OCI-LY1 (cell line): Measurements from ENCODE around the gene NLRP9.

Source experiments
- H2AFZ ChIP-seq: fragments of 200-600 bp; sonication (generic), shearing (Covaris generic); 2 replicates; pipeline ENCODE4 v1.6.0; 2014; ENCODE audit warnings: antibody characterized with exemption, mild to moderate bottlenecking, low read length
- H3F3A ChIP-seq: fragments of 200-600 bp; sonication (generic), shearing (Covaris generic); 2 replicates; pipeline ENCODE4 v1.6.0; 2014; ENCODE audit warnings: mild to moderate bottlenecking, antibody characterized with exemption, low read length, moderate library complexity; ENCODE audit not compliant: insufficient read depth
- H3K27ac ChIP-seq: fragments of 200-600 bp; sonication (generic); 2 replicates; pipeline ENCODE4 v1.5.1; 2014; ENCODE audit warnings: low read length, mixed run types, mild to moderate bottlenecking, low read depth; ENCODE audit not compliant: poor library complexity, severe bottlenecking
- H3K27me3 ChIP-seq: fragments of 200-600 bp; sonication (generic); 2 replicates; pipeline ENCODE4 v1.6.0; 2014; ENCODE audit warnings: antibody characterized with exemption, mild to moderate bottlenecking, low read length, moderate library complexity; ENCODE audit not compliant: insufficient read depth
- H3K36me3 ChIP-seq: fragments of 200-600 bp; sonication (generic); 2 replicates; pipeline ENCODE4 v1.6.1; 2014; ENCODE audit warnings: mild to moderate bottlenecking, antibody characterized with exemption, low read length, moderate library complexity, mixed read lengths; ENCODE audit not compliant: insufficient read depth
- H3K4me1 ChIP-seq: fragments of 200-600 bp; sonication (generic); 2 replicates; pipeline ENCODE4 v1.5.1; 2014; ENCODE audit warnings: mild to moderate bottlenecking, low read length, moderate library complexity; ENCODE audit not compliant: insufficient read depth, severe bottlenecking
- H3K4me2 ChIP-seq: fragments of 200-600 bp; sonication (generic), shearing (Covaris generic); 2 replicates; pipeline ENCODE4 v1.6.1; 2014; ENCODE audit warnings: low read length
- H3K4me3 ChIP-seq: fragments of 200-600 bp; sonication (generic); 2 replicates; pipeline ENCODE4 v1.5.1; 2014; ENCODE audit warnings: low read length, low read depth, mild to moderate bottlenecking, mixed read lengths; ENCODE audit not compliant: poor library complexity, severe bottlenecking
- H3K79me2 ChIP-seq: fragments of 200-600 bp; shearing (Covaris generic); 2 replicates; pipeline ENCODE4 v1.6.1; 2016; ENCODE audit warnings: mixed run types, low read length, mixed read lengths; ENCODE audit not compliant: insufficient read depth
- H3K9ac ChIP-seq: fragments of 200-600 bp; sonication (generic), shearing (Covaris generic); 2 replicates; pipeline ENCODE4 v1.6.1; 2014; ENCODE audit warnings: mild to moderate bottlenecking, low read length, mixed read lengths
- H3K9me2 ChIP-seq: fragments of 200-600 bp; sonication (generic), shearing (Covaris generic); 2 replicates; pipeline ENCODE4 v1.6.1; 2014; ENCODE audit warnings: low read depth, mild to moderate bottlenecking, low read length, mixed read lengths
- H3K9me3 ChIP-seq: fragments of 200-600 bp; shearing (Covaris generic); 2 replicates; pipeline ENCODE4 v1.6.1; 2014; ENCODE audit warnings: low read length, mixed read lengths
- H4K20me1 ChIP-seq: fragments of 200-600 bp; sonication (generic), shearing (Covaris generic); 2 replicates; pipeline ENCODE4 v1.6.0; 2016; ENCODE audit warnings: mild to moderate bottlenecking, low read length; ENCODE audit not compliant: insufficient read depth
- EZH2 ChIP-seq: fragments of 200-600 bp; sonication (generic), shearing (Covaris generic); IDR thresholded peaks from 2 replicates; pipeline ENCODE4 v1.8.0; 2017; ENCODE audit warnings: borderline replicate concordance, mixed run types, mild to moderate bottlenecking, antibody characterized with exemption, low read length, moderate library complexity, mixed read lengths
- TF ChIP-seq, protein P1 (sequence below): fragments of 200-600 bp; sonication (generic), shearing (Covaris generic); IDR thresholded peaks from 2 replicates; pipeline ENCODE4 v1.5.1; 2017; ENCODE audit warnings: mild to moderate bottlenecking, antibody characterized with exemption, low read length, moderate library complexity, mixed read lengths

The NLRP9 gene

DNA sequence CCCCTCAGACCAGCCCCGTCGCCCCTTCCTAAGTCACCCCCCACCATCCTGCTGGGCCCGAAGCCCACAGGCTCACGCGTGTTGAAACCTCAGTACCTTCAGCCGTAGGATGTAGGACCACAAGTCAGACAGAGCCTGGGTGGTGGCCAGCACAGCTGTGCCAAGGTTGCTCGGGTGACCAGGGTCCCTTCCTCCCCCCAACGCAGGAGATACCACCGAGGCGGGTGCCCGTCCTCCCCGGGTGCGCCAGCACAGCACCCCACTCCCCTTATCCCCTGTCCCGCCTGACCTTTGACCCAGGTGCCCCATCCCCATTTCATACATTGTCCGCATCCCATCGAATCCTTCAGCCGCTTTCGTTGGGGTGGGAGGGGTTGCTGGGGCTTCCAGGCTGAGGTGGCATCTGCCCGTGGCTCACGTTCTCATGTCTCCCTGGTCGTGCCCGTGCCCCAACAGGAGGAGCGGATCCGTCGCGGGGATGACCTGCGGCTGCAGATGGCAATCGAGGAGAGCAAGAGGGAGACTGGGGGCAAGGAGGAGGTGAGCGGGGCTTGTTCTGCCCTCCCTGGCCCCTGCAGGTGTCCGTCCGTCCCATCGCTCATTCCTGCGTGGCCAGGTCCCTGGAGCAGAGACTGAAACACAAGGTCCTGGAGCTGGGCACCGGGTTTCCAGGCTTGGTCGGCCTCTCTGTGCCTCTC is 48.6 kb downstream of the NLRP9 start:
- H3K4me1 ChIP-seq, result no peaks in the 10 kb centered on the region
- H3K27ac ChIP-seq, result no peak overlapping the region
- no peaks in the 10 kb centered on the region for H3F3A ChIP-seq
- no peak overlapping the region for H3K4me2 ChIP-seq
- H3K27me3 ChIP-seq, result no peaks in the 10 kb centered on the region
- no peaks in the 10 kb centered on the region for H3K9me3 ChIP-seq
- H3K4me3 ChIP-seq, result no peak overlapping the region
- no peaks in the 10 kb centered on the region for H4K20me1 ChIP-seq
- H2AFZ ChIP-seq, result no peak overlapping the region
- H3K9me2 ChIP-seq, result no peaks in the 10 kb centered on the region
- H3K9ac ChIP-seq, result no peak overlapping the region
- TF ChIP-seq EZH2, result no peak
- TF ChIP-seq, protein P1, sequence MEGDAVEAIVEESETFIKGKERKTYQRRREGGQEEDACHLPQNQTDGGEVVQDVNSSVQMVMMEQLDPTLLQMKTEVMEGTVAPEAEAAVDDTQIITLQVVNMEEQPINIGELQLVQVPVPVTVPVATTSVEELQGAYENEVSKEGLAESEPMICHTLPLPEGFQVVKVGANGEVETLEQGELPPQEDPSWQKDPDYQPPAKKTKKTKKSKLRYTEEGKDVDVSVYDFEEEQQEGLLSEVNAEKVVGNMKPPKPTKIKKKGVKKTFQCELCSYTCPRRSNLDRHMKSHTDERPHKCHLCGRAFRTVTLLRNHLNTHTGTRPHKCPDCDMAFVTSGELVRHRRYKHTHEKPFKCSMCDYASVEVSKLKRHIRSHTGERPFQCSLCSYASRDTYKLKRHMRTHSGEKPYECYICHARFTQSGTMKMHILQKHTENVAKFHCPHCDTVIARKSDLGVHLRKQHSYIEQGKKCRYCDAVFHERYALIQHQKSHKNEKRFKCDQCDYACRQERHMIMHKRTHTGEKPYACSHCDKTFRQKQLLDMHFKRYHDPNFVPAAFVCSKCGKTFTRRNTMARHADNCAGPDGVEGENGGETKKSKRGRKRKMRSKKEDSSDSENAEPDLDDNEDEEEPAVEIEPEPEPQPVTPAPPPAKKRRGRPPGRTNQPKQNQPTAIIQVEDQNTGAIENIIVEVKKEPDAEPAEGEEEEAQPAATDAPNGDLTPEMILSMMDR, result no peak
- H3K79me2 ChIP-seq, result no peaks in the 10 kb centered on the region
- H3K36me3 ChIP-seq, result peaks cover 91% of the 10 kb centered on the region

- Histone ChIP-seq H3K4me2 (no peak overlapping the region), H3K27ac (no peak overlapping the region), H3K9ac (no peak overlapping the region), H3K9me2 (no peaks in the 10 kb centered on the region), H3K9me3 (no peaks in the 10 kb centered on the region), H3K4me3 (no peak overlapping the region), H3K79me2 (no peaks in the 10 kb centered on the region), H3F3A (no peaks in the 10 kb centered on the region), H3K36me3 (peaks cover 91% of the 10 kb centered on the region), H3K4me1 (no peaks in the 10 kb centered on the region), H3K27me3 (no peaks in the 10 kb centered on the region), H4K20me1 (no peaks in the 10 kb centered on the region), H2AFZ (no peak overlapping the region)
- no peak for TF ChIP-seq EZH2
- TF ChIP-seq, protein P1, result no peak
These were observed 49.6 kb downstream of the NLRP9 start for GRCh38 chr19:55688422-55689218.

DNA sequence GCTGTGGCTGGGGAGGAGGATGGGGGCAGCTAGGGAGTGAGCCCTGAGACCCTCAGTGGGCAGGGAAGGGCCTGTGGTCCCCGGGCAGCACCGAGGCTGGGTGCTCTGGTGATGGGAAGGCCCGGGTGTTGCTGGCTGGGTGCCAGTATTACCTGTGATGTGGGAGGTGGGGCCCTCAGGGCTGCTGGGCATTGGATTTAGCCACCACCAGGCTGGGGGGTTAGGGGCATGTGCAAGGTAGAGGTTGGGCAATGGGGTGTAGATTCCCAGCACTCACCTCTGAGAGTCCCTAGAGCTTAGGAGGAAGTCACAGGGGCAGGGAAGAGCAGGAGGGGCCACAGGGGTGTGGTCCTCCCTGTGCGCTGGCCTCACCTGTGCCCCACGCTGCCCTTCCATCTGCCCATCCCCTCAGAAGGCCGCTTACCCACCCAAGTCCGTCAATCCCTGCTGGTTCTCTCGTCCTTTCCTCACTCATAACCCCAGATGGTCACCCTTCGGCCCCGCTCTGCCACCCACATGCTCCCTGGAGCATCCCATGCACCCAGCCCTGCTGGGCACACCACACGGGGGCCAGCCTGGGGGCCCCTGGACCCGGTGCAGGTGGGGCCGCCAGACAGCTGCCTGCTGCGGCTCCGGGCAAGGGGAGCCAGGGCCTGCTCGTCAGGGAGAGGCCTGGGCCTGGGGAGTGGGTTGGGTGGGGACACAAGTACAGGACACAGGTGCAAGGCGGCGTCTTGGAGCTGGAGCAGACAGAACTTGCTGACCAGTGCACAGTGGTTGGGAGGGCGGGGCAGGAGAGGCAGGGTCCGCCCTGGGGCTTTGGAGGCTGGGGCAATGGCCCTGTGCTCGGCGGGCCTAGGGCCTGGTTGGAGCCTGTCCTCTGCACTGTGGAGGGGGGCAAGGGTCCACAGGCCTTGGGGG is 50.7 kb downstream of the NLRP9 start:
- Histone ChIP-seq H3K9ac (no peak overlapping the region), H3K4me1 (no peaks in the 10 kb centered on the region), H3K79me2 (no peaks in the 10 kb centered on the region), H3K27me3 (no peaks in the 10 kb centered on the region), H3K27ac (no peak overlapping the region), H2AFZ (no peak overlapping the region), H3K9me2 (no peaks in the 10 kb centered on the region), H4K20me1 (no peaks in the 10 kb centered on the region), H3F3A (no peaks in the 10 kb centered on the region), H3K4me3 (no peak overlapping the region), H3K36me3 (peaks cover 85% of the 10 kb centered on the region), H3K9me3 (no peaks in the 10 kb centered on the region), H3K4me2 (no peak overlapping the region)
- TF ChIP-seq EZH2, result no peak
- TF ChIP-seq, protein P1, result no peak
